ENCODE measurements around the gene CCDC28B. TPM values are rescaled to one million over a fixed set of nuclear protein-coding genes. Genes with fewer than 3 reads are reported as not detected.

Gene CCDC28B
- total and polyA plus RNA-seq, 2 donors (not counting 1 experiment from before 2014, with no cell fraction given), result 10.1 to 12.4 TPM

- H2AFZ ChIP-seq (ENCODE audit: low read length), result peak overlapping the region; percentile 92
- no peak for TF ChIP-seq EZH2 (IDR thresholded peaks at IDR 0.05; ENCODE audit: low read length, missing control alignments)
- TF ChIP-seq CTCF (conservative IDR thresholded peaks at IDR 0.05 in 1 of 2, IDR thresholded peaks at IDR 0.05 in 1 of 2; ENCODE audit: low read depth in 1 of 2, low read length in 2 of 2), result no peak
- no peaks in the 10 kb centered on the region for H4K20me1 ChIP-seq (ENCODE audit: control insufficient read depth, extremely low read depth, insufficient read depth, low read length)
- no peaks in the 10 kb centered on the region for H3K9me3 ChIP-seq (ENCODE audit: control insufficient read depth, insufficient read depth, low read depth, low read length)
- H3K36me3 ChIP-seq (ENCODE audit: control insufficient read depth, insufficient read depth, low read length), result peaks cover 7% of the 10 kb centered on the region
- H3K4me1 ChIP-seq (ENCODE audit: control insufficient read depth, extremely low read depth, insufficient read depth, low read length), result peaks cover 11% of the 10 kb centered on the region
- no peak for DNase-seq (ENCODE audit: low read depth in 2 of 2)
- peak overlapping the region; percentile 96 for H3K27ac ChIP-seq (ENCODE audit: insufficient read depth, low read length)
- H3K27me3 ChIP-seq (ENCODE audit: control insufficient read depth, insufficient read depth, low read length), result no peaks in the 10 kb centered on the region
- H3K79me2 ChIP-seq (ENCODE audit: control insufficient read depth, insufficient read depth, low read length), result peaks cover 36% of the 10 kb centered on the region
- peak overlapping the region; percentile 35 to 86 (median 61) for H3K4me3 ChIP-seq (replicated peaks in 1 of 4; ENCODE audit: control extremely low read depth in 1 of 4, insufficient read depth in 1 of 4, low read depth in 3 of 4, low read length in 4 of 4)
- H3K9ac ChIP-seq (ENCODE audit: insufficient read depth, low read length), result peak overlapping the region; percentile 68
- peak overlapping the region; percentile 87 for H3K4me2 ChIP-seq (ENCODE audit: extremely low read depth, insufficient read depth, low read length)
Observed at GRCh38 chr1:32179193-32179442, 21.3 kb upstream of the CCDC28B start.

GRCh38 chr1:32179443-32180185, 20.8 kb upstream of the CCDC28B start, which contains the start of gene TXLNA:
TSS of gene TXLNA (plus strand) at chr1:32179675. CDS start at chr1:32180346, 671 bp downstream.
- Histone ChIP-seq H3K79me2 (ENCODE audit: control insufficient read depth, insufficient read depth, low read length) (peaks cover 41% of the 10 kb centered on the region), H3K27me3 (ENCODE audit: control insufficient read depth, insufficient read depth, low read length) (no peaks in the 10 kb centered on the region), H3K9ac (ENCODE audit: insufficient read depth, low read length) (peak within 1 kb of the TSS; percentile 68), H3K9me3 (ENCODE audit: control insufficient read depth, insufficient read depth, low read depth, low read length) (no peaks in the 10 kb centered on the region), H4K20me1 (ENCODE audit: control insufficient read depth, extremely low read depth, insufficient read depth, low read length) (no peaks in the 10 kb centered on the region), H3K4me1 (ENCODE audit: control insufficient read depth, extremely low read depth, insufficient read depth, low read length) (peaks cover 11% of the 10 kb centered on the region), H2AFZ (ENCODE audit: low read length) (peak within 1 kb of the TSS; percentile 92), H3K27ac (ENCODE audit: insufficient read depth, low read length) (peak within 1 kb of the TSS; percentile 96), H3K36me3 (ENCODE audit: control insufficient read depth, insufficient read depth, low read length) (peaks cover 12% of the 10 kb centered on the region), H3K4me2 (ENCODE audit: extremely low read depth, insufficient read depth, low read length) (peak within 1 kb of the TSS; percentile 99), H3K4me3 (replicated peaks in 1 of 4; ENCODE audit: control extremely low read depth in 1 of 4, insufficient read depth in 1 of 4, low read depth in 3 of 4, low read length in 4 of 4) (peak within 1 kb of the TSS; percentile 42 to 86 (median 70))
- DNase-seq (ENCODE audit: low read depth in 2 of 2), result peak; percentile 92
- TF ChIP-seq CTCF (conservative IDR thresholded peaks at IDR 0.05 in 1 of 2, IDR thresholded peaks at IDR 0.05 in 1 of 2; ENCODE audit: low read depth in 1 of 2, low read length in 2 of 2), result no peak
- no peak for TF ChIP-seq EZH2 (IDR thresholded peaks at IDR 0.05; ENCODE audit: low read length, missing control alignments)

GRCh38 chr1:32180186-32181060, 20.0 kb upstream of the CCDC28B start:
- Histone ChIP-seq H4K20me1 (ENCODE audit: control insufficient read depth, extremely low read depth, insufficient read depth, low read length) (no peaks in the 10 kb centered on the region), H3K9ac (ENCODE audit: insufficient read depth, low read length) (peak overlapping the region; percentile 68), H3K4me1 (ENCODE audit: control insufficient read depth, extremely low read depth, insufficient read depth, low read length) (peaks cover 11% of the 10 kb centered on the region), H3K9me3 (ENCODE audit: control insufficient read depth, insufficient read depth, low read depth, low read length) (no peaks in the 10 kb centered on the region), H3K36me3 (ENCODE audit: control insufficient read depth, insufficient read depth, low read length) (peaks cover 14% of the 10 kb centered on the region), H3K4me3 (replicated peaks in 1 of 4; ENCODE audit: control extremely low read depth in 1 of 4, insufficient read depth in 1 of 4, low read depth in 3 of 4, low read length in 4 of 4) (peak overlapping the region; percentile 42 to 86 (median 70)), H2AFZ (ENCODE audit: low read length) (no peak overlapping the region), H3K4me2 (ENCODE audit: extremely low read depth, insufficient read depth, low read length) (peak overlapping the region; percentile 99), H3K27ac (ENCODE audit: insufficient read depth, low read length) (peak overlapping the region; percentile 96), H3K27me3 (ENCODE audit: control insufficient read depth, insufficient read depth, low read length) (no peaks in the 10 kb centered on the region), H3K79me2 (ENCODE audit: control insufficient read depth, insufficient read depth, low read length) (peaks cover 47% of the 10 kb centered on the region)
- TF ChIP-seq CTCF (conservative IDR thresholded peaks at IDR 0.05 in 1 of 2, IDR thresholded peaks at IDR 0.05 in 1 of 2; ENCODE audit: low read depth in 1 of 2, low read length in 2 of 2), result no peak
- TF ChIP-seq EZH2 (IDR thresholded peaks at IDR 0.05; ENCODE audit: low read length, missing control alignments), result no peak
- DNase-seq (ENCODE audit: low read depth in 2 of 2), result peak; percentile 50 to 52
